Transverse colon (tissue), 4 donors: Measurements from ENCODE around the gene SLC25A6. TPM values are rescaled to one million over a fixed set of nuclear protein-coding genes. Genes with fewer than 3 reads are reported as not detected.
"Not testable (repeated sequence)": the region's sequence is repeated elsewhere in the genome, so short reads cannot be mapped to it uniquely, and the experiment has no call there.

Source experiments
- DNase-seq: peaks from one replicate; pipeline ENCODE4 v3.0.0-alpha.2; 2019
- H3K27ac ChIP-seq, 4 donors: fragments of 200-600 bp; sonication (generic); 2 replicates each; pipeline ENCODE4 v1.5.1; 2016 to 2018; ENCODE audit warnings: inconsistent platforms in 4 of 4
- H3K27me3 ChIP-seq: fragments of 200-600 bp; sonication (generic); 2 replicates; pipeline ENCODE4 v1.5.1; 2017; ENCODE audit warnings: inconsistent platforms
- H3K36me3 ChIP-seq, 4 donors: fragments of 200-600 bp; sonication (generic); 2 replicates each; pipeline ENCODE4 v1.5.1; 2017 to 2019; ENCODE audit warnings: inconsistent platforms in 4 of 4
- H3K4me1 ChIP-seq, 4 donors: fragments of 200-600 bp; sonication (generic); 2 replicates each; pipeline ENCODE4 v1.5.1; 2017 to 2020; ENCODE audit warnings: inconsistent platforms in 4 of 4
- H3K4me3 ChIP-seq, 4 donors: fragments of 200-600 bp; sonication (generic); 1 replicate in 1 of 4; 2 replicates in 3 of 4; pipeline versions ENCODE4 v1.5.1 to v1.6.1; 2017 to 2019; ENCODE audit warnings: inconsistent platforms in 4 of 4
- H3K9me3 ChIP-seq, 2 donors: fragments of 200-600 bp; sonication (generic); 2 replicates each; pipeline ENCODE4 v1.5.1; 2017 to 2019; ENCODE audit warnings: inconsistent platforms in 2 of 2
- EP300 ChIP-seq: sonication (generic); formaldehyde crosslinking; IDR thresholded peaks from one replicate; pipeline ENCODE4 v1.6.1; 2017; ENCODE audit warnings: antibody characterized with exemption, low read depth
- POLR2A ChIP-seq: fragments of 450-650 bp; IDR thresholded peaks from one replicate; pipeline ENCODE4 v1.6.1; 2016; ENCODE audit warnings: antibody characterized with exemption, mild to moderate bottlenecking, moderate library complexity
- POLR2AphosphoS5 ChIP-seq, 3 donors: sonication (generic); formaldehyde crosslinking; IDR thresholded peaks; one replicate each; pipeline ENCODE4 v1.6.1; 2016; ENCODE audit warnings: antibody characterized with exemption in 3 of 3
- WGBS, 2 donors: methylation state at CpG; one replicate each; pipeline ENCODE4 v1.1.5; 2018; ENCODE audit warnings: low coverage in 1 of 2; 5-methylcytosine and 5-hydroxymethylcytosine counted together
- in situ Hi-C, 4 donors: fragments of 200-750 bp; cut with MboI; loops; one replicate each; pipeline versions ENCODE4 v1.15.0 to v1.15.1; 2017; ENCODE audit warnings: low sequenced_read_pairs in 3 of 4, low pct_ligation_motif_present in 1 of 4, low pct_unique_long_range_greater_than_20kb in 1 of 4
- intact Hi-C: fragments of 100-400 bp; cut with DNase I; formaldehyde crosslinking; loops from one replicate; pipeline ENCODE4 v1.15.1; 2023; ENCODE audit warnings: low total_unique reads
- total RNA-seq, 4 donors: library from RNA; depleted of rRNA; stranded (reverse); fragments of >200 nt; gene quantifications; one replicate each; pipeline ENCODE4 v1.1.0, GENCODE V29; 2016
- TF ChIP-seq, protein P1 (sequence below), 5 experiments: fragments of 200-600 bp in 3 of 5; fragments of 450-650 bp in 2 of 5; sonication (generic) in 3 of 5; IDR thresholded peaks; 1 replicate in 2 of 5; 2 replicates in 3 of 5; pipeline ENCODE4 v1.5.1; 2016 to 2017; ENCODE audit warnings: antibody characterized with exemption in 5 of 5, inconsistent platforms in 3 of 5, mild to moderate bottlenecking in 2 of 5, moderate library complexity in 1 of 5

The SLC25A6 gene
- total RNA-seq, 4 donors from 2014 or later: 473 to 699 (median 574) TPM

DNA sequence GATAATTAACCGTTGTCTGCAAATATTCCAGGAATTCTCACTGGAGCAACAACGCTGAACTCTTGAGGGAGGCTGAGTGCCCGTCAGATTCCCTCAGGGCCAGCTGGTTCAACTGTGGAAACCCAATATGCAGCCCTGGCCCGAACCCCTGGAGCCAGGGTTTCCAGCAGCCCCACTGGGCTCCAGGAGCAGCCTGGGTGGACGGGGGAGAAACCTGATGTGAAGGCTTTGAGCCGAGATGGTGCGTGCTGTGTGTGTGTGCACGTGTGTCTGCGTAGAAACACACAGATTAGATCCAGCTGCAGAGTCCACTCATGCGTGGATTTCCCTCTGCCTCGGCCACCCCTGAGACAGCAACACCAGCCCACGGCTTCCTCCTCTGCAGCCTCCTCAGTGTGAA, 19.4 kb upstream of the SLC25A6 start:
- TF ChIP-seq POLR2A: no peak
- no peak for TF ChIP-seq POLR2AphosphoS5 (IDR thresholded peaks at IDR 0.05)
- TF ChIP-seq, protein P1, sequence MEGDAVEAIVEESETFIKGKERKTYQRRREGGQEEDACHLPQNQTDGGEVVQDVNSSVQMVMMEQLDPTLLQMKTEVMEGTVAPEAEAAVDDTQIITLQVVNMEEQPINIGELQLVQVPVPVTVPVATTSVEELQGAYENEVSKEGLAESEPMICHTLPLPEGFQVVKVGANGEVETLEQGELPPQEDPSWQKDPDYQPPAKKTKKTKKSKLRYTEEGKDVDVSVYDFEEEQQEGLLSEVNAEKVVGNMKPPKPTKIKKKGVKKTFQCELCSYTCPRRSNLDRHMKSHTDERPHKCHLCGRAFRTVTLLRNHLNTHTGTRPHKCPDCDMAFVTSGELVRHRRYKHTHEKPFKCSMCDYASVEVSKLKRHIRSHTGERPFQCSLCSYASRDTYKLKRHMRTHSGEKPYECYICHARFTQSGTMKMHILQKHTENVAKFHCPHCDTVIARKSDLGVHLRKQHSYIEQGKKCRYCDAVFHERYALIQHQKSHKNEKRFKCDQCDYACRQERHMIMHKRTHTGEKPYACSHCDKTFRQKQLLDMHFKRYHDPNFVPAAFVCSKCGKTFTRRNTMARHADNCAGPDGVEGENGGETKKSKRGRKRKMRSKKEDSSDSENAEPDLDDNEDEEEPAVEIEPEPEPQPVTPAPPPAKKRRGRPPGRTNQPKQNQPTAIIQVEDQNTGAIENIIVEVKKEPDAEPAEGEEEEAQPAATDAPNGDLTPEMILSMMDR (IDR thresholded peaks at IDR 0.05): no peak
- no peak for TF ChIP-seq EP300
- H3K27me3 ChIP-seq: no peaks in the 10 kb centered on the region
- H3K36me3 ChIP-seq: peaks cover 0 to 12% (median 3%) of the 10 kb centered on the region in 4 donors
- H3K27ac ChIP-seq: no peak overlapping the region
- 76 to 100% methylated on average over 3 to 11 of the region's 12 CpGs for WGBS, 2 donors
- intact Hi-C loops (no loop called here), in situ Hi-C loops (no loop called here)
- H3K4me1 ChIP-seq: no peaks in the 10 kb centered on the region
- no peaks in the 10 kb centered on the region for H3K9me3 ChIP-seq
- no peak for DNase-seq
- no peak overlapping the region for H3K4me3 ChIP-seq

DNA sequence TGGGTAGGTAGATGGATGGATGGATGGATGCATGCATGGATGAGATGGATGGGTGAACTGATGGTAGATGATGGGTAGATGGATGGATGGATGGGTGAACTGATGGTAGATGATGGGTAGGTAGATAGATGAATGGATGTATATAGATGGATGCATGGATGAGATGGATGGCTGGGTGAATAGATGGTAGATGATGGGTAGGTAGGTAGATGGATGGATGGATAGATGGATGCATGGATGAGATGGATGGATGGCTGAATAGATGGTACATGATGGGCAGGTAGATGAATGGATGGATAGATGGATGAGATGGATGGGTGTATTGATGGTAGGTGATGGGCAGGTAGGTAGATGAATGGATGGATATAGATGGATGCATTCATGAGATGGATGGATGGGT, 15.1 kb upstream of the SLC25A6 start:
- H3K36me3 ChIP-seq: peaks cover 0 to 12% (median 4%) of the 10 kb centered on the region in 4 donors

DNA sequence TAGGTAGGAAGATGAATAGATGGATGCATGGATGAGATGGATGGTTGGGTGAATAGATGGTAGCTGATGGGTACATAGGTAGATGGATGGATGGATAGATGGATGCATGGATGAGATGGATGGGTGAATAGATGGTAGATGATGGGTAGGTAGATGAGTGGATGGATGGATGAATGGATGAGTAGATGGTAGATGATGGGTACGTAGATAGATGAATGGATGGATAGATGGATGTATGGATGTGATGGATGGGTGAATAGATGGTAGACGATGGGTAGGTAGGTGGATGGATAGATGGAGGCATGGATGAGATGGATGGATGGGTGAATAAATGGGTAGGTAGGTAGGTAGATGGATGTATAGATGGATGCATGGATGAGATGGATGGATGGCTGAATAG, 13.9 kb upstream of the SLC25A6 start:
- H3K9me3 ChIP-seq, H3K27me3 ChIP-seq, H3K4me3 ChIP-seq, H3K27ac ChIP-seq, H3K4me1 ChIP-seq, in situ Hi-C loops, DNase-seq, intact Hi-C loops: not testable (repeated sequence)
- 75 to 95% methylated on average over 2 of the region's 2 CpGs for WGBS, 2 donors
- H3K36me3 ChIP-seq: peaks cover 0 to 12% (median 4%) of the 10 kb centered on the region in 4 donors

More for the DNA sequence above, 15.1 kb upstream of the SLC25A6 start:
- TF ChIP-seq POLR2A (no peak), EP300 (no peak), POLR2AphosphoS5 (IDR thresholded peaks at IDR 0.05) (no peak)
- TF ChIP-seq, protein P1 (IDR thresholded peaks at IDR 0.05): no peak
- intact Hi-C loops: no loop called here
- Histone ChIP-seq H3K4me3 (no peak overlapping the region), H3K4me1 (no peaks in the 10 kb centered on the region), H3K9me3 (no peaks in the 10 kb centered on the region), H3K27me3 (no peaks in the 10 kb centered on the region), H3K27ac (no peak overlapping the region)
- in situ Hi-C loops: no loop called here
- no peak for DNase-seq

DNA sequence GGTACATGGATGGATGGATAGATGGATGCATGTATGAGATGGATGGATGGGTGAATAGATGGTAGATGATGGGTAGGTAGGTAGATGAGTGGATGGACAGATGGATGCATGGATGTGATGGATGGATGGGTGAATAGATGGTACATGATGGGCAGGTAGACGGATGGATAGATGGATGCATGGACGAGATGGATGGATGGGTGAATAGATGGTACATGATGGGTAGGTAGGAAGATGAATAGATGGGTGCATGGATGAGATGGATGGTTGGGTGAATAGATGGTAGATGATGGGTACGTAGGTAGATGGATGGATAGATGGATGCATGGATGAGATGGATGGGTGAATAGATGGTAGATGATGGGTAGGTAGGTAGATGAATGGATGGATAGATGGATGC, 12.0 kb upstream of the SLC25A6 start:
- DNase-seq, H3K27ac ChIP-seq, H3K4me3 ChIP-seq, H3K4me1 ChIP-seq, in situ Hi-C loops, intact Hi-C loops, H3K9me3 ChIP-seq, H3K27me3 ChIP-seq: not testable (repeated sequence)
- H3K36me3 ChIP-seq: peaks cover 0 to 12% (median 4%) of the 10 kb centered on the region in 4 donors
- WGBS, 2 donors: 88 to 91% methylated on average over 2 to 3 of the region's 3 CpGs

DNA sequence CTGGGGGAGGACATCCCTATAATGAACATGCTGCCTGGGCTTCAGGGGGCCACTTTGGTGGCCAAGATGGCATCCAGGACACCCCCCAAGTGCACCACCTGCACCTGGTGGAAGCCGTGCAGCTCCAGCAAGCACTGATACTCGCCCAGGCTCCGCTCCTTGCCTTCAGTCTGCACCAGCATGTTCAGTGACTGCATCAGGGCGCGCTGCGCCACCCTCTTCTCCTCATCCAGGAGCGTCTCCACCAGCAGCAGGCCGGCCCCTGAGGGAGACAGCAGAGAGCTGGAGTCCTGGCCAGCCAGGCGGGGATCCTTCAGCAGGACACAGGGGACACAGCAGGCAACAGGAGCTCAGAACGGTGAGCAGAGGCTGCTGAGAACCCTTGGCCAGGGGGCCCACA, 11.3 kb upstream of the SLC25A6 start:
- Histone ChIP-seq H3K9me3 (no peaks in the 10 kb centered on the region), H3K4me1 (no peaks in the 10 kb centered on the region), H3K4me3 (no peak overlapping the region), H3K27ac (no peak overlapping the region), H3K27me3 (no peaks in the 10 kb centered on the region), H3K36me3 (peaks cover 0 to 12% (median 4%) of the 10 kb centered on the region in 4 donors)
- in situ Hi-C loops (no loop called here), intact Hi-C loops (no loop called here)
- WGBS, 2 donors: 97% methylated on average over 10 of the region's 10 CpGs; no CpG with 5 or more reads in 1 of the 2 donors
- no peak for DNase-seq
- TF ChIP-seq, protein P1 (IDR thresholded peaks at IDR 0.05): no peak
- no peak for TF ChIP-seq POLR2A
- TF ChIP-seq POLR2AphosphoS5 (IDR thresholded peaks at IDR 0.05): no peak
- no peak for TF ChIP-seq EP300
